NCI-H2029 (cell line): ENCODE measurements around the gene SHKBP1.
"Not testable (repeated sequence)": the region's sequence is repeated elsewhere in the genome, so short reads cannot be mapped to it uniquely, and the experiment has no call there.

Experiments used
- DNase-seq: peaks from one replicate; lab custom pipeline; 2025; lab: John Stamatoyannopoulos, UW

Gene SHKBP1

GRCh38 chr19:40555978-40556689, 20.5 kb upstream of the SHKBP1 start:
- no peak for DNase-seq

- DNase-seq = no peak
These were observed 19.6 kb upstream of the SHKBP1 start for GRCh38 chr19:40556953-40557530.

GRCh38 chr19:40559394-40559793, 17.3 kb upstream of the SHKBP1 start:
- DNase-seq = no peak

- DNase-seq = no peak
These were observed 16.6 kb upstream of the SHKBP1 start for GRCh38 chr19:40560092-40560507.

- DNase-seq = no peak
These were observed 14.7 kb upstream of the SHKBP1 start for GRCh38 chr19:40561947-40562346.

GRCh38 chr19:40564535-40564934, 12.1 kb upstream of the SHKBP1 start:
- not testable (repeated sequence) for DNase-seq

GRCh38 chr19:40565355-40565754, 11.3 kb upstream of the SHKBP1 start:
- no peak for DNase-seq

- no peak for DNase-seq
These were observed 10.7 kb upstream of the SHKBP1 start for GRCh38 chr19:40565910-40566495.

GRCh38 chr19:40567040-40567749, 9.5 kb upstream of the SHKBP1 start:
- no peak for DNase-seq

GRCh38 chr19:40567750-40568494, 8.8 kb upstream of the SHKBP1 start:
- no peak for DNase-seq

GRCh38 chr19:40570313-40571004, 6.2 kb upstream of the SHKBP1 start:
- DNase-seq = peak; percentile 99

GRCh38 chr19:40571005-40571318, 5.7 kb upstream of the SHKBP1 start:
- DNase-seq = no peak

GRCh38 chr19:40571831-40572495, 4.7 kb upstream of the SHKBP1 start:
- no peak for DNase-seq

- no peak for DNase-seq
These were observed 1.3 kb upstream of the SHKBP1 start for GRCh38 chr19:40575326-40575725.

GRCh38 chr19:40576151-40576584, 505 bp upstream of the SHKBP1 start:
- no peak for DNase-seq

- DNase-seq = no peak
These were observed 1.8 kb downstream of the SHKBP1 start for GRCh38 chr19:40578442-40578908.

- no peak for DNase-seq
These were observed 3.9 kb downstream of the SHKBP1 start for GRCh38 chr19:40580619-40581018.

- no peak for DNase-seq
These were observed 4.9 kb downstream of the SHKBP1 start for GRCh38 chr19:40581531-40581930.

GRCh38 chr19:40582467-40582866, 5.8 kb downstream of the SHKBP1 start:
- no peak for DNase-seq

- no peak for DNase-seq
These were observed 6.6 kb downstream of the SHKBP1 start for GRCh38 chr19:40583283-40583682.

GRCh38 chr19:40584007-40584406, 7.3 kb downstream of the SHKBP1 start:
- DNase-seq = no peak
